ENCODE results near the gene RASD1.

RASD1 gene

DNA sequence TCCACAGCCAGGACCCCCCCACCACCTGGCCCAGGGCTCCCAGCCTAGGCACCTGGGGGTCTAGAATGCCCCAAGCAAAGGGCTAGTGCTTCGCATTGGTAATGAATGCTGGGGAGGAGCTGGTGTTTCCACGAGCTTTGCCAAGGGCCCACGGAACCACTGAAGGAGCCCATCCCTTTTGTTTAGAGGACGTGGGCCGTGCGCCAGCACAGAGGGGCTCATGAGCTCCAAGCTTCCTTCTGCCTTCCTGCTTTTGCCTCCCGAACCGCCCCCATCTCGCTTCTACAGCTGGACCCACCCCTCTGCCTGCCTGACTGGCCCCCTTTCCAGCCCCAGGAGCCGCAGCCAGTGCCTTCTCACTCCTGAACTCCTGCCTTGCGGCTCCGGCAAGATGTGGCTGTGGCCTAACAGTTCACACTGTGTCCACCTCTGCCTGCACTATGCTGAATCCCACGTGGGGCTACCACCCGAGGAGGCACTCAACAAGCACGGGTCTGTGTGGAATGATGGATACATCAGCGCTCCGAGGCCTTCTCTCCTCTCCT, 31.8 kb upstream of the RASD1 start:
- in situ Hi-C loops (cut with HindIII; ENCODE audit: low sequenced_read_pairs): loop anchor here (5.0 to 10.0 kb wide), 4 partner anchors 44 to 156 kb away; no protein-coding TSS in a partner anchor

DNA sequence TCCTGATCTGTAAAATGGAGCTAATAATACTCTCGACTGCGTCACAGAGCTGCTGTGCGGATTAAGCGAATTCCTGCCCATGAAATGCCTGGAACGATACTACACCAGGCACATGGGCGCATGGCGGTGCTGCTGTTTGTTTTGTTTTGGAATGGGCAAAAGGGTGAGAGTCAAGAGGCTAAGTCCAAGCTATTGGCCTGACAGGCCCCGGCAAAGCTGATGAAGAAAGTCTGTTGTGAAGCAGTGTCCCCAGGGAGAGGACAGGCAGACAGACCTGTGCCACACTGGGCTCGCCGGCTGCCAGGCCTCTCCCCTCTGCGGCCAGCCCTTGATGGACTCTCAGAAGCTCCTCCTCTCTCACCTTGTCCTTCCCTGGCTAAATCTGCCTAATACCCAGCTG, 31.3 kb upstream of the RASD1 start:
- in situ Hi-C loops (cut with HindIII; ENCODE audit: low sequenced_read_pairs): loop anchor here (5.0 to 10.0 kb wide), 4 partner anchors 45 to 155 kb away; no protein-coding TSS in a partner anchor

DNA sequence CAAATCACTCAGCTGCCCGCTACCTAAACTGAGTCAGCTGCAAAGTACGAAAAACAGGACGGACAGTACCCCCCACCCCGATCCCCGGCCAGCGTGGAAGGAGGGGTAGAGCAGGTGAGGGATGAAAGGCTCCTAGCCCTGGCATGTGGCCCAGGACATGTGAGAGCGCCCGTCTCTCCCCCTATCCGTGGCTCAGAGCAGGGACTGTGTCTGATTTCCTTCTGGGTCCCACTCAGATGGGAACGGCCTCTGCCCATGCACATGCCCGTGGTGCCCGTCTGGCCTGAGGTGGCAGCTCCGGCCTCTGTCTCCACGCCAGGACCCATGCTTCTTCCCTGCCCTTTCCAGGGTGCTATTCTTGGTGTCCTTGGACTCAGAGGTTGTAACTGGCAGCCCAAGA, 30.2 kb upstream of the RASD1 start:
- in situ Hi-C loops (cut with HindIII; ENCODE audit: low sequenced_read_pairs): loop anchor here (5.0 to 10.0 kb wide), 4 partner anchors 46 to 154 kb away; no protein-coding TSS in a partner anchor

DNA sequence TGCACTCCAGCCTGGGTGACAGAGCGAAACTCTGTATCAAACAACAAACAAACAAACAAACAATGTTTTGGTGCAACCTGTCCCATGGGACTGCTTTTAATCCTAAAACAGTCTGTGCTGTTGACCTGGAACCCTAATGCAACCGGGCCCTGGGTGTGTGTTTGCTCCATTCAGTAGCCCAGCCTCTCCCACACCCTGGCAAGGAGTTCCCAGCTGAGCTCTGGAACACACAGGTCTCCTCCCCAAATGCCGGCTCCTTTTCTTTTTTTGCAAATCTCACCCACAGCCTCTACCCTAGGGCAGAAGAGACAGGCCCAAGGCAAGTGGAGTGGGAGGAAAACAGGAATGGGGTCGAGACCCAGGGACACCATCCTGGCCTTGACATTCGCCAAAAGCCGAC, 29.8 kb upstream of the RASD1 start:
- in situ Hi-C loops (cut with HindIII; ENCODE audit: low sequenced_read_pairs): loop anchor here (5.0 to 10.0 kb wide), 4 partner anchors 46 to 154 kb away; no protein-coding TSS in a partner anchor

DNA sequence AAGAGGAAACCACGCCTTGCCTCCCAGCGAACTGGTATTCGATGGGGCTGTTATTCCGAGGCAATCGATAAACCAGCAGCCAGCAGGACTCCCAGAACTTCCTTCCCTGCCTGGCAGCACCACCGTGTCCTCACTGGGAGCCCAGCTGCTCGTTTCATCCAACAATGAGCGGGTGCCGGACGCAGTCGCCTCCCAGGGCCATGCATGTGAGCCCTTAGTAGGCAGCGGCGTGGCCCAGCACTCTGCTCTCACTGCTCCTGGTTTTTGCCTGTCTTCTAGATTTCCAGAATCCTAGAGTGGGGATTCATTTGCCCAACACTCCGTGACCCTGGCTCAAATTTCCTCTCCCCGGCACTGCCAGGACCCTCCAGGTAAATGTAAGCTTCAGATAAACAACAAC, 29.1 kb upstream of the RASD1 start:
- in situ Hi-C loops (cut with HindIII; ENCODE audit: low sequenced_read_pairs): loop anchor here (5.0 to 10.0 kb wide), 4 partner anchors 47 to 153 kb away; no protein-coding TSS in a partner anchor

DNA sequence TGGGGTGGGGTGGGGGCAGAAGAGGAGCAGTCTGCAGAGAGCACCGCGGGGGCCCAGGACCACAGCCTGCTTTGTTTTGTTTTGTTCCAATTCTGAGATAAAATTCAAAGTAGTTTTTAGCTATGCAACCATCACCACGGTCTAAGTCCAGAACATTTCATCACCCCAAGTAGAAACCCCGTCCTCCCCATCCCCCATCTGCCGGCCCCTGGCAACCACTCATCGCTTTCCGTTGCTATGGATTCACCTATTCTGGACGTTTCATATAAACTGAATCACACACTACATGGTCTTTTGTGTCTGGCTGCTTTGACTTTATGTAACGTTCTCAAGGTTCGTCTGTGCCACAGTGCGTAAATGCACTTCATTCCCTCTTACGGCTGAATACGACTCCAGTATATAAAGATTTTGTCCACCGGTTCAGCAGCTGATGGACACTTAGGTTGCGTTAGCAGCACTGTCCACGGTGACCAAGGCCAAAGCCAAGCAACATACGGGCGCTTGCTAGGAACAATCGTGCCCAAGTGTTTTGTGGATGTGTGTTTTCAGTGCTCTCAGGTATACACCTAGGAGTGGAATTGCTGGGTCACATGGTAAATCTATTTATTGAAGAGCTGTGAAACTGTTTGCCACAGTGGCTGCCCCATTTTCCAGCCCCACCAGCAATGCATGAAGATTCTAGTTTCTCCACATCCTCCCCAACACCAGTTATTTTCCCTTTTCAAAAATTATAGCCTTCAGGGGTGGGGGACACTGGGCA, 27.7 kb upstream of the RASD1 start:
- in situ Hi-C loops (cut with HindIII; ENCODE audit: low sequenced_read_pairs): loop anchor here (10.0 kb wide), 1 partner anchor 59 kb away; no protein-coding TSS in a partner anchor

DNA sequence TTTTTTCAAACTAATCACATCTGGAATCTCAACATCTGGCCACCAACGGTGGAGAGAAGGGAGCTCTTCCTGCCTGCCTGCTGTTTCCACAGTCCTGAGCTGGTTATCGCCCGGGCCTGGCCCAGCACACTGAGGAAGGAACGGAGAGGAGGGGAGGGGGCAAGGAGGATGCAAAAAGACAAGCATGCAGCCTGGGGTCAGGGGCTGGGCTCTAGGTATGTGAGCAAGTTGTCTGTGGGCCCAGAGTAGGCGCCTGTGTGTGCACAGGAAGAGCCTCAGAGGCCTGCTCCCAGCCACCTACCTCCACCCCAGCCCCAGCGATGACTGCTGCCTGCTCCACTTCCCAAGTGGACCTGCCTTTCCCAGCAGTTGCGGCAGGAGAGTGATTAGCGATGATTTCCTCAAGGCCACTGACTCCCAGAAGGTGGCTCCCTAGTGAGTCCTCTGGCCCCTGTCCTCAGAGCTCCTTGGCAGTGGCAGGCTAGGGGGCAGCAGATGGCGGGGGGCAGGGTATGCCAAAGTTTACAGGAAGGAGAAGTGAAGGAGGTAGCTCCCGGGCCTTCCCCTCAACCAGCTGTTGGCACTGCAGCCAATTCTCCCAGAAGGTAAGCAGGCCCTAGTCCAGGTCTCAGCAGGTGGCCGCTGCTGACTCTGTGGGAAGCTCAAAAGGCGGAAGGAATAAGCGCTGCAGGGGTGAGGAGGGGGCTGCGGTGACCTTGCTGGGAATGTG, 27.0 kb upstream of the RASD1 start:
- in situ Hi-C loops (cut with HindIII; ENCODE audit: low sequenced_read_pairs): loop anchor here (10.0 kb wide), 1 partner anchor 58 kb away; no protein-coding TSS in a partner anchor

DNA sequence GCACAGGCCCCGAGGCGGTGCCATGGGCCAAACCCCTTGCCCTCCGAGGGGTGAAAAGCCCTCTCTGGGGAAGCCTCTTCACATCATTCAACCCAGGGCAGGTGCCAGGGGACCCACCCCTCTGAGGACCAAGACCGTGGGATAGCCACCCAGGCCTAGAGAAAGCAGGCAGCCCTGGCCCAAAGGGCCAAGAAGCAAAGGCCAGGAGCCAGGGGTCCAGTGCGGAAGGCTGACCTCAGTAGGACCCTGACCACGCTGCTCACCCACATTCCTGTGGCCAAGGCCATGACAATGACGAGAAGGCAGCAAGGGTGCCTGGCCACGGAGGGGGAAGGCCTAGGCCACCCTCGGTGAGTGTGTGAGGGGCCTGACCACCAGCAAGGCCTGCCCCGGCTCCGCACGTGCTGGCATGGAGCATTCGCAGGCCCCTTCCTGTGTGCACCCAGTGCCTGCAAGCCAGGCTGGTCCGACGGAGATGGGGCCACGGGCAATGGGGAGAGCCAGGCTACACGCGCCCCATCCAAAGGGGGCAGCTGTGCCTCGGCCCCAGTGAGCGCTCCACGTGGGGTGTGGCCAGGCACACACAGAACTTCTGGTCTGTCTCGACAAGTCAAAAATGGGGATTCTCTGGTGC, 24.5 kb upstream of the RASD1 start:
- in situ Hi-C loops (cut with HindIII; ENCODE audit: low sequenced_read_pairs): loop anchor here (10.0 kb wide), 1 partner anchor 56 kb away; no protein-coding TSS in a partner anchor

DNA sequence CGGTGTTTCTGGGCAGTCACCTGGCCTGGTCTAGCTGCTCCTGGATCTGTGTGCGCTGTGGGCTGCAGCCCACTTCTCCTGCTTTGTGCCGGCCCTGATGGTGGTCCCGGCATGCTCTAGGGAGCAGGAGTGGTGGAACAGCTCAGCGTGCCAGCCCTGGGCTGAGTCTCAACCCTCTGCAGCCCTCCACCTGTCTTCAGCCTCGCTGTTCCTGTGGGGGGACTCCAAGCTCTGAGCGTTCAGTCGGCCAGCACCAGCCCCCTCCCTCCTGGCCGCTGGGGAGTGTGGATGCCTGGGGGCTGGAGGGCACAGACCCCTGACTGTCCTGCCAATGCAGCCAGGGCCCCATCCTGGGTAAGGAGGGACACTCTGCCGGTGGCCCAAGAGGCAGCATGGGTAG, 23.7 kb upstream of the RASD1 start:
- in situ Hi-C loops (cut with HindIII; ENCODE audit: low sequenced_read_pairs): loop anchor here (10.0 kb wide), 1 partner anchor 55 kb away; no protein-coding TSS in a partner anchor

DNA sequence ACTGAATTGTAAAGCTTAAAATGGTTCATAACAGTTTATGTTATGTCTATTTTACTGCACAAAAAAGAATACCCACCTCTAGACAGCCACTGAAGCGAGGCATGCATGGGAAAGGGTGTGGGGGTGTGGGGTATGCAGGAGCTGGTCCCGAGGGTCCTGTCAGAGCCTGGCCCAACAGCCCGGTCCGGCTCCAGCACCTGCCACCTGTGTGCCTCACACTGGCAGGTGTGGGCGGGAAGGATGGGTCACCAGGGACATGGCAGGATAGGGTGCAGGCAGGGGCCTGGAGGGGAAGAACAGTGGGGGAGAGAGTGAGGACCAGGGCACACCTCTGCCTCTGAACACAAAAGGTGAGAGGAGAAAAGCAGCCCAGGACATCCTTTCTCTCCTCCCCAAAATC, 22.8 kb upstream of the RASD1 start:
- in situ Hi-C loops (cut with HindIII; ENCODE audit: low sequenced_read_pairs): no loop called here

DNA sequence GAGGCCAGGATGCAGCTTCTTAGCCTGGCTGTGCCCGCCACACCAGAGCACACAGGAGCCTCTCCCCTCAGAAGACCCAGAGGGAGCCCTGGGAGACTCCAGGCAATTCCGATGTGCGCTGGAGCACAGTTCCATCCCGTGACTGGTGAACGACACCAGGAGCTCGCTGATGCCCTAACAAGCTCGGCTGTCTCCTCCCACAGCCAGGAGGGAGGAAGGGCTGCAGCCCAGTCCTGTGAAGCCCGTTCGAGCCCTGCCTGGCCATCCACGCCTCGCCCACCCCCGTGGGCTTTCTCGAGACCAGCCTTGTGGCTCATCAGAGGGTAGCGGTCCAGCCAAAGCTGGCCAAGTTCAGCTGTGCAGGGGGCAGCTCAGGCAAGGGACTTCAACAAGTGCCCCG, 21.8 kb upstream of the RASD1 start:
- in situ Hi-C loops (cut with HindIII; ENCODE audit: low sequenced_read_pairs): no loop called here

DNA sequence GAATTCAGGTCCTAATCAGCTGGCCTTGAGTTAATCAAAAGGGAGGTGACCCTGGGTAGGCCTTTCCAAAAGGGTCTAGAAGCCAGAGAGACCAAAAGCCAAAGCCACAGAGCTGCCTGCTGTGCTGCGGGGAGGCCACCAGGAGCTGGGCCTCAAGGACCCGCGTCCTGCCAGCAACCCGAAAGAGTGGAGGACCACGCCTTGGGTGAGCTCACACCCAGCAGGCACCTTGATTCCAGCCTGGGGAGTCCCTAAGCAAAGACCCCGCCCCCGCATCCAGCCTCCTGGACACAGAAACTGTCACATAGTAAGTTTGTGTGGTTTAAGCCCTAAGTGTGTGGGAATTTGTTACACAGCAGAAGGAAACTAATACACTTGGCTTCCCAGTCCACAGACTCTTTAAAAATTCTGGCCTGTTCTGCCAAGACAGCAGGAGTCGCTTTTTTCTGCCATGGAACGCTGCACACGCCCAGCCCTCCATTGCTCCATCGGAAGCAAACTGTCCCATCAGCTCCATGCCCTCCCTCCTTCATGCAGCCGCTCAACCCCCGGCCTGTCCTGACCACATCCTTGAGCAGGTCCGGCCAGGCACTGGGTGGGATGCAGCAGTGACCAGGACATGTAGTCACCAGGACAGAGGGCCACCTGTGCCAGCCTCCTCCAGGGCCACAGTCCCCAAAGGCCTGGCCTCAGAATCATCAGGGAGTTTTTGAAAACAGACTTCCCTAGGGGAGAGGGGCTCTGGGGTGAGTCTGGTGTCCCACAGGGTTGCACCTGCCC, 20.9 kb upstream of the RASD1 start:
- in situ Hi-C loops (cut with HindIII; ENCODE audit: low sequenced_read_pairs): no loop called here

DNA sequence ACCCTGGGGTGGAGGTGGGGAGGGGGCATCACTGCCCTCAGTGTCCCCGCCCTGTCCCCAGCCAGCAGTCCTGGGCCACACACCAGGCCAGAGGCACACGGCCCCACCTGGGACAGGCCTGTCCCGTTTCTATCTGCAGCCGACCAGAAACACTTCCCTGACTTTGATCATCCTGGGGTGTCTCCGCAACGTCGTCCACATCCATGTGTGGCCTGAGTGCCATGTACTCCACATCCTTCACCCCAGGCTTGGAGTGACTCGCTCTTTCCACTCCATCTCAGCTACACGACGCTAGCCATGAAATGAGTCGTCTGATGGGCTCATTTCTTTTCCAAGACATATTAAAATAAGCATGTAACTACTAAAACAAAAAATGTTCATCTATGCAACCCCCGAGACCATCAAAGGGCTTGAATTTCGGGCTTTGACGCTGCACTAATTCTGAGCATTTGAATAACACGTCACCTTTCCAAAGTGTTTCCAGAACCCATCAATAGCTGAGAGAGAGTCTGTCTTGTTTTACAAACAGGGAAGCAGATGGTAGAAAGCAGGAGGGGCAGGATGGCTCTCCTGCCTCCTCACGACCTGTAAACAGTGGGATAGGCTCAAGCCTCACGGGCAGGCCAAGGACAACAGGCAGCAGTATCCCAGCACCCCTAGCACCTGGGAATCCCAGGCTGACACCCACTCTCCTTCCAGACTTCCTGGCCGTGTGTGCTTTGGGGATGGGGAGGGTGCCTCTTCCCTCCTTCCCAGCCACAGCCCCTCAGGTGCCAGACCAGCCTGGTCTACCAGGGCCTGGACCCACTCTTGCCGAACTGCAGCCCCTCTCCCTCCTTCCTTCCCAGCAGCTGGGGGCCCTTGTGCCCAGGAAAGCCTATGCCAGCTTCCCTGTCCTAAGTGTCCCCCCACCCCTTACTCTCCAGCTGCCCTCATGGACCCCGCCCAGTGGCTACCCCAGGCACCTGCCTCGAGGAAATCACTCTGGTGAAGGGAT, 20.0 kb upstream of the RASD1 start:
- in situ Hi-C loops (cut with HindIII; ENCODE audit: low sequenced_read_pairs): no loop called here

DNA sequence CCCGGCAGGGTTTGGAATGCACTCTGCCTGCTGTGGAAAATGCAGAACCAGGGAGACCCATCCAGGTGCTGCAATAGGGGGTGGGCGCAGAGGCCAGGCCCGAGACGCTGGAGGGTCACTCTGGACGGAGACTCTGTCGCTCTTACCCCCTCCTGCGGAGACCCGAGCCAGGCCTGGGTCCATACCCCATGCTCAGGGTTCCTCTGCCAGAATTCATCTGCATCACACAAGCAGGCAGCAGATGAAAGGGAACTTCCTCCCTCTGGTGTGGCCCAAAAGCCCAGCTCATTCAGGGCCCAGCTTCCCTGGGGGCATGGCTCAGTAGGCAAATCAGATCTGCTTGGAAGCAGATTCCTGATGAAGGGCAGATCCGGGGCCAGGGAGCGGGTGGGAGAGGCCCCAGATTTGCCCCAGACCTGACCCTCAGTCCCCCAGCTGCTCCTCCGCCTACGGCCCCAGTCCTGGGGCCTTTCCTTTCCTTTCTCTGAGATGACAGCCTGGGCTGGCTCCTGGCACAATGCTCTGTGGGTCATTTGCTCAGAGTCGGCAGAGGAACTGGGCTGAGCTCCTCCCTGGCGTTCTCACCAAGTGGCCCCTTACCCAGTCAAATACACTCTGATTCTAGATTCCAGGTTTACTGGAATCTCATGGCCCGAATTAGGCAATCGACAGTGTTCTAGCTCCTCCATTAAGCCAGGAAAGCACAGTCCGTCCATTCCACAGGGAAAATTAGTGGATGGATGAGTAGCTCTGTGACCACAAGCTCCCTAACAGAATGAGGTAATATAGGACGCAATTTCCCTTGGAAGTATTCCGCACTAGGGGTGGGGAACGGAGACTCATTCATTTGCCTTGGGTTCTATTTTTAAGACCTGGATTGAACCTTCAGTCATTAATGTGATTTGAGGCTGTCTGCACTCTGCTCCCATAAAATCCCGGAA, 19.1 kb upstream of the RASD1 start:
- in situ Hi-C loops (cut with HindIII; ENCODE audit: low sequenced_read_pairs): no loop called here

DNA sequence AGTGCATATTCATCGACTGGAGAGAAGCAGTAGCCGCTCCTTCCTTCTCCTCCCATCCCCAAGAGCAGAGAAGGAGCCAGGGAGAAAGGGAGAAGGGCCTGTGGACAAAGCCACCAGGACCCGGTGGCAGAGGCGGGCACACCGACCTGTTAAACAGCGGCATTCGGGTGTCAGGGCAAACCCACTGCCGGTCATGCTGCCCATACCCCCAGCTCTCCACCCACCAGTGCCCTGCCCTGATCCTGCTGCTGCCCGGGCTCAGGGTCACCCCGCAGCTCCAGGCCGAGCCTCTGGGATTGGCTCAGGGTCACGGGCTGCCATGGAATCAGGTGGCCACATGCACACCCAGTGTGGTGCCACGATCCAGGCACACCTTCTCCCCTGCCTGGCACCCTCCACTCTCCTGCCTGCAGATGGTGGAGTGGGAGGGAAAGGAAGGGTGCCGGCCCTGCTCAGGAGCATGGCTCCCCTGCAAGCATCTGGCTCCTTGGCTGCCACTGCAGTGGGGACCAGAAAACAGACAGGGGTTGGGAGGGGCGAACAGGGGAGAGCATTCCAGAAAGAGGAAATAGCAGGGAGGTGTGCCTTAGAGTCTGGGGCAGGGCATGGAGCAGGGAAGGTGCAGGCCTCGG, 18.3 kb upstream of the RASD1 start:
- in situ Hi-C loops (cut with HindIII; ENCODE audit: low sequenced_read_pairs): no loop called here

DNA sequence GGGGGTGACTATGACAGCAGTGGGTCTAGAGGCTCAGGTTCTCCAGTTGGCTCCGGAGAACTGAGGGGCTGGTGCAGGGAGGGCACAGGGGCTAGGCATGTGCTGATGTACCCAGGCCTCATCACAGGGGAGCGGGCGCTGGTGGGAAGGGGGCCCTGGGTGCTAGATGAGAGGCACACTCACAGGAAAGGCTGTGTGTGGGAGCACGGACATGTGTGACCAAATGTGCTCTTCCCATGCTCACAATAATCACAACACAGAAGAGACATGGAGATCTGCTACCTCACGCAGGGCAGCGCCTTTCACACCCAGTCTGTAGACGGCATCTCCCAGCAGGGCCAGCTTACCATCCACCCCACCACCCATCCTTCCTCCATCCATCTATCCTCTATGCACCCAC, 17.4 kb upstream of the RASD1 start:
- in situ Hi-C loops (cut with HindIII; ENCODE audit: low sequenced_read_pairs): no loop called here

DNA sequence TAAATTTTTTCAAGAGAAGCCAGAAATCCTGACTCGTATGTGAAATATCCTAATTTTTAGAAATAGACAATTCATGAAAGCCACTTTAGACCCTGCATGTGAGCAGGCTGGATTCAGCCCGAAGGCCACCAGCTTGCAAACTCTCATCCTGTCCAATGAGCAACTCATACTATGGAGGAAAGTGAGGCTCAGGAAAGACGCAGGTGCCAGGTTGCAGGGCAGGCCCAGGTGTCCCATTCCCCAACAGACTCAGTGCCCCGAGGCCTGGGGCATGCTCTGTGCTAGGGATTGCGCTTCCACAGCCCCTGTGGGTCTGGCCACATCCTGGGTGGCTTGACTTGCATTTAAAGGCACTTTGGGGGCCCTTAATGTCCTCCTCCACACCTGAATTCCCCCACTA, 16.7 kb upstream of the RASD1 start:
- in situ Hi-C loops (cut with HindIII; ENCODE audit: low sequenced_read_pairs): no loop called here
